Smooth muscle cell (in vitro differentiated cells): ENCODE results near the gene RASGRF1. TPM values are rescaled to one million over a fixed set of nuclear protein-coding genes. Genes with fewer than 3 reads are reported as not detected.
A peak's percentile ranks its signal among the peaks of the same experiment; 100 is the strongest.

Experiments
- DNase-seq: peaks from one replicate; lab custom pipeline; 2025; ENCODE audit not compliant: unreplicated experiment; lab: John Stamatoyannopoulos, UW
- H2AFZ ChIP-seq: fragments of 200-600 bp; sonication (generic); 2 replicates; pipeline ENCODE4 v1.6.0; 2016; ENCODE audit warnings: antibody characterized with exemption, low read depth, mild to moderate bottlenecking
- H3F3A ChIP-seq: fragments of 200-600 bp; sonication (generic); 2 replicates; pipeline ENCODE4 v1.6.0; 2017; ENCODE audit warnings: antibody characterized with exemption, low read depth
- H3K27ac ChIP-seq: fragments of 200-600 bp; sonication (generic); 2 replicates; pipeline ENCODE4 v1.5.1; 2016; ENCODE audit warnings: low read depth, mild to moderate bottlenecking
- H3K27me3 ChIP-seq: fragments of 200-600 bp; sonication (generic); 2 replicates; pipeline ENCODE4 v1.6.1; 2016; ENCODE audit warnings: low read depth, mild to moderate bottlenecking
- H3K36me3 ChIP-seq: fragments of 200-600 bp; sonication (generic); 2 replicates; pipeline ENCODE4 v1.5.1; 2016; ENCODE audit warnings: low read depth
- H3K4me1 ChIP-seq: fragments of 200-600 bp; sonication (generic); 2 replicates; pipeline ENCODE4 v1.5.1; 2016; ENCODE audit warnings: low read depth
- H3K4me2 ChIP-seq: fragments of 200-600 bp; sonication (generic); 2 replicates; pipeline ENCODE4 v1.6.0; 2016; ENCODE audit warnings: mild to moderate bottlenecking
- H3K4me3 ChIP-seq: fragments of 200-600 bp; sonication (generic); 2 replicates; pipeline ENCODE4 v1.5.1; 2016; ENCODE audit warnings: mild to moderate bottlenecking
- H3K79me2 ChIP-seq: fragments of 200-600 bp; sonication (generic); 2 replicates; pipeline ENCODE4 v1.6.0; 2016; ENCODE audit warnings: low read depth, mild to moderate bottlenecking
- H3K9ac ChIP-seq: fragments of 200-600 bp; sonication (generic); 2 replicates; pipeline ENCODE4 v1.6.0; 2016; ENCODE audit warnings: low read depth
- H3K9me3 ChIP-seq: fragments of 200-600 bp; sonication (generic); replicated peaks from 2 replicates; pipeline ENCODE4 v1.5.1; 2016; ENCODE audit warnings: low read depth
- H4K20me1 ChIP-seq: fragments of 200-600 bp; sonication (generic); 2 replicates; pipeline ENCODE4 v1.6.0; 2016; ENCODE audit warnings: low read depth
- CTCF ChIP-seq: fragments of 200-600 bp; sonication (generic); IDR thresholded peaks from 2 replicates; pipeline ENCODE4 v1.5.1; 2017; ENCODE audit warnings: borderline replicate concordance, mild to moderate bottlenecking, antibody characterized with exemption; ENCODE audit not compliant: insufficient read depth, poor library complexity, severe bottlenecking
- WGBS: methylation state at CpG from one replicate; pipeline ENCODE4 v1.1.7; 2016; ENCODE audit warnings: low lambda C conversion rate; 5-methylcytosine and 5-hydroxymethylcytosine counted together
- polyA plus RNA-seq: library from polyadenylated mRNA; unstranded; fragments of >200 nt; fragmentation: Nextera tagmentation; extraction: Ambion mirVana; gene quantifications from 2 replicates; pipeline ENCODE4 v1.2.1, GENCODE V29; 2016
- total RNA-seq: library from RNA; depleted of rRNA; stranded (reverse); fragments of >200 nt; gene quantifications from 2 replicates; pipeline ENCODE4 v1.2.3, GENCODE V29; 2014

The RASGRF1 gene
- total and polyA plus RNA-seq, 2 experiments from 2014 or later = 0.17 to 0.22 TPM

GRCh38 chr15:79028411-79028964 lies 62.1 kb downstream of the RASGRF1 start:
- Histone ChIP-seq H3K9me3 (no peaks in the 10 kb centered on the region), H3K4me2 (no peak overlapping the region), H3K79me2 (no peaks in the 10 kb centered on the region), H3K4me3 (no peak overlapping the region), H2AFZ (no peak overlapping the region), H3K27ac (no peak overlapping the region), H3K9ac (no peak overlapping the region), H3K4me1 (no peaks in the 10 kb centered on the region), H4K20me1 (no peaks in the 10 kb centered on the region), H3F3A (no peaks in the 10 kb centered on the region), H3K27me3 (no peaks in the 10 kb centered on the region), H3K36me3 (no peaks in the 10 kb centered on the region)
- WGBS = 19% methylated on average over 7 of the region's 7 CpGs
- peak; percentile 5 for DNase-seq
- TF ChIP-seq CTCF = peak; percentile 93

GRCh38 chr15:79027532-79028410 lies 62.8 kb downstream of the RASGRF1 start:
- H3F3A ChIP-seq = no peaks in the 10 kb centered on the region
- H3K27me3 ChIP-seq = no peaks in the 10 kb centered on the region
- no peaks in the 10 kb centered on the region for H3K79me2 ChIP-seq
- H3K36me3 ChIP-seq = no peaks in the 10 kb centered on the region
- no peak overlapping the region for H3K4me3 ChIP-seq
- H3K9me3 ChIP-seq = no peaks in the 10 kb centered on the region
- TF ChIP-seq CTCF = no peak
- no peak overlapping the region for H3K9ac ChIP-seq
- no peak for DNase-seq
- H4K20me1 ChIP-seq = no peaks in the 10 kb centered on the region
- 84% methylated on average over 15 of the region's 15 CpGs for WGBS
- no peaks in the 10 kb centered on the region for H3K4me1 ChIP-seq
- H3K27ac ChIP-seq = no peak overlapping the region
- no peak overlapping the region for H2AFZ ChIP-seq
- H3K4me2 ChIP-seq = no peak overlapping the region

GRCh38 chr15:79025802-79026201 lies 64.8 kb downstream of the RASGRF1 start:
- H2AFZ ChIP-seq = no peak overlapping the region
- no peaks in the 10 kb centered on the region for H3K4me1 ChIP-seq
- no peak for DNase-seq
- H3K27ac ChIP-seq = no peak overlapping the region
- H3K4me3 ChIP-seq = no peak overlapping the region
- H3K9ac ChIP-seq = no peak overlapping the region
- H3K79me2 ChIP-seq = no peaks in the 10 kb centered on the region
- 87% methylated on average over 1 of the region's 1 CpG for WGBS
- H3K4me2 ChIP-seq = no peak overlapping the region
- H3K9me3 ChIP-seq = no peaks in the 10 kb centered on the region
- H3K27me3 ChIP-seq = no peaks in the 10 kb centered on the region
- no peaks in the 10 kb centered on the region for H3F3A ChIP-seq
- TF ChIP-seq CTCF = no peak
- no peaks in the 10 kb centered on the region for H4K20me1 ChIP-seq
- no peaks in the 10 kb centered on the region for H3K36me3 ChIP-seq
